ENCODE data around the gene SLCO4C1.

The SLCO4C1 gene

DNA sequence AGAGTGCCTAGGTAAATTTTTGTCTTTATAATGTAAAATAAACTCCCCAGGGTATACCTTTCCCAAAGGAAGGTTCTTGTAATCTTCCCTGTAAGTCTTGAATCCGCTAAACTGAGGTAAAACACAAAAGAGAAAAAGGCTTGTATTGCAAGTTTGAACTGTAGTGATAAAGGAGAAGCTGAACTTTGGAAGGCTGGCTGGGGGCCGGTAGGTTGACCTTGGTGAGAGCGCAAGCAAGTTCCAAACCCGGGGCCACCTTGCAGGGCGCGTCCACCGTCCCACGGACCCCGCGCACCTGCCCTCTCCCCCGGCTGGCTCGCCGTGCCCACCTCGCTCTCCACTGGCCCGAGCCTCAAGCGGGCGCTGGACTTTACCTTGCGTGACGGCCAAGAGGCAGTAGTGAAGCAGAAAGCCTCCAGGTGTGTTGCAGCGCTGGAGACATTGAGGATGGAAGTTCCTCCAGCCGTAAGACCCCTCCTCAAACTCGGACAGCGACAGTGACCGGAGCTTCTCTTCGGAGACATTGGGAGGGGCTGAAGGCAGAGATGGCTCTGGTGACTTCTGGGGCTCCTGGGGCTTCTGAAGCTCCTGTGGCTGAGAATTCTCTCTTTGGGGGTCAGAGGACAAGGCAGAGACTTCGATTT, 428 bp downstream of the SLCO4C1 start:
- Histone ChIP-seq H3K27me3 (ENCODE audit: control insufficient read depth, insufficient read depth, low read length) (peaks cover 13% of the 10 kb centered on the region), H3K4me2 (ENCODE audit: low read length) (peak overlapping the region; percentile 98), H3K9me3 (replicated peaks; ENCODE audit: low read length) (no peaks in the 10 kb centered on the region), H3K9ac (ENCODE audit: low read depth, low read length) (peak overlapping the region; percentile 14), H3K4me1 (ENCODE audit: control insufficient read depth, insufficient read depth, low read length) (peaks cover 7% of the 10 kb centered on the region), H3K4me3 (ENCODE audit: low read length) (peak overlapping the region; percentile 77), H3K36me3 (ENCODE audit: insufficient read depth, low read length) (no peaks in the 10 kb centered on the region)

DNA sequence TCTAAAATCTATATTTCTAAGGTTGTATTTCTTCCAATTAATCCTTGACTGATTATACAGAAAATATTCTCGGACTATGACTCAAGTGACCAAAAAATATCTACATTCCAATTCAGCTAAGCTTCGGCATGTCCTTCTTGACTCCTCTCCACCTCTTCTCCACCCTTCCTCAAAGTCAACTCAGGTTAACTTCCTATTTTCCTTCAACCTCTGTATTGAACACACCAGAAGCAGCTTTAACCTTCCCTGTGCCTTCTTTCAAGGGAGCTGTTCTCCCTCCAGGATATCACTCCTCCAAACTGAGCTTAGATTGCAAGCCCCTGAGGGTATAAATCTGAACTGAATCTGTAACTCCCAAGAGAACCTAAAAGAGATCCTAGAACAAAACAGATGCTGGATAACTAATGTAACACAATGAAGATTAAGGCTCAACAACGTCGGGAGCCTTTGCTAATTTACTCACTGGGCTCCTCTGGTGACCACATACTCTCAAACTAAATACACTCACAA, 1.1 kb downstream of the SLCO4C1 start:
- Histone ChIP-seq H3K9ac (ENCODE audit: low read depth, low read length) (no peak overlapping the region), H3K4me2 (ENCODE audit: low read length) (no peak overlapping the region), H3K27me3 (ENCODE audit: control insufficient read depth, insufficient read depth, low read length) (peaks cover 13% of the 10 kb centered on the region), H3K4me1 (ENCODE audit: control insufficient read depth, insufficient read depth, low read length) (peaks cover 7% of the 10 kb centered on the region), H3K36me3 (ENCODE audit: insufficient read depth, low read length) (no peaks in the 10 kb centered on the region), H3K4me3 (ENCODE audit: low read length) (no peak overlapping the region), H3K9me3 (replicated peaks; ENCODE audit: low read length) (no peaks in the 10 kb centered on the region)

DNA sequence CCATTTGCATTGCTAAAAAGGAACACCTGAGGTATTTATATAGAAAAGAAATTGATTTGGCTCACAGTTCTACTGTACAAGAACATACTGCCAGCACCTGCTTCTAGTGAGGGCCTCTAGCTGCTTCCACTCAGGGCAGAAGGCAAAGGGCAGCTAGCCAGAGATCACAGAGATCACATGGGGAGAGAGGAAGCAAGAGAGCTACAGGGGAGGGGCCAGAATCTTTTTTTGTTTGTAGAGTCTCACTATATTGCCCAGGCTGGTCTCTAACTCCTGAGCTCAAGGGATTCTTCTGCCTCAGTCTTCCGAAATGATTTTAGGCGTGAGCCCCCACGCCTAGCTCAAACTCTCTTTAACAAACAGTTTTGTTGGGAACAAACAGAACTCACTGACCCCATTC, 6.1 kb downstream of the SLCO4C1 start:
- H3K4me1 ChIP-seq (ENCODE audit: control insufficient read depth, insufficient read depth, low read length): no peaks in the 10 kb centered on the region
- H3K9me3 ChIP-seq (replicated peaks; ENCODE audit: low read length): no peaks in the 10 kb centered on the region
- H3K4me2 ChIP-seq (ENCODE audit: low read length): no peak overlapping the region
- no peaks in the 10 kb centered on the region for H3K36me3 ChIP-seq (ENCODE audit: insufficient read depth, low read length)
- no peak overlapping the region for H3K9ac ChIP-seq (ENCODE audit: low read depth, low read length)
- H3K27me3 ChIP-seq (ENCODE audit: control insufficient read depth, insufficient read depth, low read length): peaks cover 2% of the 10 kb centered on the region
- H3K4me3 ChIP-seq (ENCODE audit: low read length): no peak overlapping the region

DNA sequence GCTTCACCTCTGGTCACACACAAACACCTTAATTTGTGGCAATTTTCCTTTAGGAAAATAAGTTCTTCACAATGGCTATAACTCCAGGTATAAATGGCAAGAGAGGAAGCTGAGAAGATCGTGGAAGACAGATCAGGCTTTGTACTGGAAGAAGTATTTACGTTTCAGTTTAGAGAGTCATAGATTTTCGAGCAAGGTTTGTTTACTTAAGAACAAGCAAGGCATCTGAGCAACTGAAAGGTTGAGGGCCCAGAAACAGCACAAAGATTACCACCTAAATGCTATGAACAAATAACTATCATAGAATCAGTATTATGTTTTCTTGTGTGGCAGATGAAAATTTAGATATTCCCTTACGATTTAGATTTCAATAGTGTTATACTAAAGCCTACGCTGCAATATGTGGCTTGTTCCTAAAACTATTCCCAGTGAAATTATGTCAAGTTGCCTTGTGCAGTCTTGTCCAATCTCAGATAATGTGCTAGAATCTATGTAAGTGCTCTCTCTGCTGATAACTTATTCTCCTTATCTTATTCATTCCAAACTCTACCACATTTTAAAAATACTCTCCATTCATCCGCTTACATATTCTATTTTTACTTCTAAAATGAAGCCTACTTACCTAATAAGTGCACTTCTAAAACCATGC, 6.7 kb downstream of the SLCO4C1 start:
- H3K27me3 ChIP-seq (ENCODE audit: control insufficient read depth, insufficient read depth, low read length): no peaks in the 10 kb centered on the region

DNA sequence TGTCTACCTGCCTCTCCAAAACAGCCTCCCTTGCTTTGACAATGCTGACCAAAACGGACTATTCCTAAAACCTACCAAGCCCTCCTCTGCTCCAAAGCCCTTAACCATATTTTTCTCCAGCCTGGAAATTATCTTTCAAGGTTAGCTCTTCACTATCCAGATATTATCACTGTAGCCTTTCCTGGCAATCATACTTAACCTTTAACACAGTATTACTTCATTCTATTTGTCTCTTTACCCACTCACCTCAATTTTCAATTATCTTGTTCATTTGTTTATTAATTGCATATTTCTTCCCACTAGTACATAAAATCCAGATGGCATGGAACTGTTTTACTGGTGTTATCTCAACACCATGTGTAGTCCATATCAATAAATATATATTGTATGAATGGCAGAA, 7.5 kb downstream of the SLCO4C1 start:
- no peaks in the 10 kb centered on the region for H3K27me3 ChIP-seq (ENCODE audit: control insufficient read depth, insufficient read depth, low read length)
- no peaks in the 10 kb centered on the region for H3K9me3 ChIP-seq (replicated peaks; ENCODE audit: low read length)
- no peaks in the 10 kb centered on the region for H3K4me1 ChIP-seq (ENCODE audit: control insufficient read depth, insufficient read depth, low read length)
- no peak overlapping the region for H3K4me2 ChIP-seq (ENCODE audit: low read length)
- H3K4me3 ChIP-seq (ENCODE audit: low read length): no peak overlapping the region
- H3K36me3 ChIP-seq (ENCODE audit: insufficient read depth, low read length): no peaks in the 10 kb centered on the region
- no peak overlapping the region for H3K9ac ChIP-seq (ENCODE audit: low read depth, low read length)

More for the DNA sequence above, 6.7 kb downstream of the SLCO4C1 start:
- Histone ChIP-seq H3K36me3 (ENCODE audit: insufficient read depth, low read length) (no peaks in the 10 kb centered on the region), H3K4me3 (ENCODE audit: low read length) (no peak overlapping the region), H3K4me2 (ENCODE audit: low read length) (no peak overlapping the region), H3K9ac (ENCODE audit: low read depth, low read length) (no peak overlapping the region), H3K4me1 (ENCODE audit: control insufficient read depth, insufficient read depth, low read length) (no peaks in the 10 kb centered on the region), H3K9me3 (replicated peaks; ENCODE audit: low read length) (no peaks in the 10 kb centered on the region)

DNA sequence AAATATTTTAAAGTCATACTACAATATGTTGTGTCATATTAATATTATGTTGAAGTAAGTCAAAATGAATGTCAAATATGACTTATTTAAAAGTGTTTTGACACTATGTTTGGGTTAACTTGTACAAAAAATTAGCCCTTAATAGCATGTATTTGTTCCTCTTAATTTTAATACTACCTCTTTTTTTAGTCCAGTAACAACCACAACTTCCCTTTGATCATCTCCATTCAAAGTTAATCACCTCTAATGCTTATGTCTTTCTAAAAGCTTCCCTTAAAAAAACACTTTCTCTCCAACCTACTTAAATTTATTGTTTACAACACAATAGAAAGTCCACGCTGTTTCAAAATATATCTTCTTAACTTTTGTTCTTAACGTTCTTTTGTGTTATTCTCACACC, 9.6 kb downstream of the SLCO4C1 start:
- Histone ChIP-seq H3K36me3 (ENCODE audit: insufficient read depth, low read length) (no peaks in the 10 kb centered on the region), H3K27me3 (ENCODE audit: control insufficient read depth, insufficient read depth, low read length) (no peaks in the 10 kb centered on the region), H3K4me3 (ENCODE audit: low read length) (no peak overlapping the region), H3K9ac (ENCODE audit: low read depth, low read length) (no peak overlapping the region), H3K9me3 (replicated peaks; ENCODE audit: low read length) (no peaks in the 10 kb centered on the region), H3K4me1 (ENCODE audit: control insufficient read depth, insufficient read depth, low read length) (no peaks in the 10 kb centered on the region), H3K4me2 (ENCODE audit: low read length) (no peak overlapping the region)

DNA sequence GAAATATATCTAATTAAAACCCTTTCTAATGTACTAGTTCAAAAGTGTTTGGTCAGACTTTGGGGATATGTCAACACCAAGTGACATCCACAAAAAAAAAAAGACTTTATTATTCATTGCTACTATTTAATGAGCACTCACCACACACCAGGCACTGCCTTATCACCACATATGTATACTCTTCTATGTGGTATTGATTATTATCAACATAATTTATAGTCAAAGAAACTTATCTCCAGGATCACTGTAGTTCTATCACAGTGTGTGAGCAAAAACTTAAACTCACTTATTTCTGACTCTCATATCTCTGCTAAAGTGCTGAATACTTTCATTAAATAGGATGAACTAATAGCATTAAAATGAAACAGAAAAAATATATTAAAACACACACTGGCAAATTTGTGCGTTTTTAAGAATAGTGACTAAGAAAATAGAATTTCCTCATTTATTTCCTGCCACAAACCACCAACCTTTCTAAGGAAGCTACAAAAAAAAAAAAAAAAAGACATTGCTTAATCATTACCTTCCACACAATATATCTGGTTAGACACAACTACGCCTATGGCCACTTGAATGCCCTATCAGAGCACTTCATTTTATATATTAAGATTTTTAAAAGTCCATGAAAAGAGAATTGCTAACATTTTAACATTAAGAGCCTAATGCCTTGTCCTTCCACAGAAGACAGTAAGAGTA, 12.8 kb downstream of the SLCO4C1 start:
- H3K4me2 ChIP-seq (ENCODE audit: low read length): no peak overlapping the region
- H3K27me3 ChIP-seq (ENCODE audit: control insufficient read depth, insufficient read depth, low read length): no peaks in the 10 kb centered on the region
- no peaks in the 10 kb centered on the region for H3K36me3 ChIP-seq (ENCODE audit: insufficient read depth, low read length)
- no peaks in the 10 kb centered on the region for H3K4me1 ChIP-seq (ENCODE audit: control insufficient read depth, insufficient read depth, low read length)
- no peaks in the 10 kb centered on the region for H3K9me3 ChIP-seq (replicated peaks; ENCODE audit: low read length)
- no peak overlapping the region for H3K4me3 ChIP-seq (ENCODE audit: low read length)
- H3K9ac ChIP-seq (ENCODE audit: low read depth, low read length): no peak overlapping the region

DNA sequence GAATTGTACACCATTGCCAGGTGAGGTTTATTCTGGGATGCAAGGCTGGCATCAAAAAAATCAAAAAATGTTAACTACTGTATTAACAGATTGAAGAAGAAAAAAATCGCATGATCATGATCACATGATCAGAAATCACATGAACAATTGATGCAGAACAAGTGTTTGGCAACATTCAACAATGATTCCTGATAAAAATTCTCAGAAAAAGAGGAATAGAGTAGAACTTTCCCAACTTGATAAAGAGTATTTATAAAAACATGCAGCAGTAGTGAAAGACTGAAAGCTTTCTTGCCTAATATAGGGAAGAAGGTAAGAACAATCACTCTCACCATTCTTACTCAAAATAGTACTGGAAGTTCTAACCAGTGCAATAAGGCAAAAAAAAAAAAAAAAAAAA, 16.4 kb downstream of the SLCO4C1 start:
- Histone ChIP-seq H3K4me2 (ENCODE audit: low read length) (no peak overlapping the region), H3K9me3 (replicated peaks; ENCODE audit: low read length) (no peaks in the 10 kb centered on the region), H3K36me3 (ENCODE audit: insufficient read depth, low read length) (no peaks in the 10 kb centered on the region), H3K9ac (ENCODE audit: low read depth, low read length) (no peak overlapping the region), H3K4me3 (ENCODE audit: low read length) (no peak overlapping the region), H3K4me1 (ENCODE audit: control insufficient read depth, insufficient read depth, low read length) (no peaks in the 10 kb centered on the region), H3K27me3 (ENCODE audit: control insufficient read depth, insufficient read depth, low read length) (no peaks in the 10 kb centered on the region)

DNA sequence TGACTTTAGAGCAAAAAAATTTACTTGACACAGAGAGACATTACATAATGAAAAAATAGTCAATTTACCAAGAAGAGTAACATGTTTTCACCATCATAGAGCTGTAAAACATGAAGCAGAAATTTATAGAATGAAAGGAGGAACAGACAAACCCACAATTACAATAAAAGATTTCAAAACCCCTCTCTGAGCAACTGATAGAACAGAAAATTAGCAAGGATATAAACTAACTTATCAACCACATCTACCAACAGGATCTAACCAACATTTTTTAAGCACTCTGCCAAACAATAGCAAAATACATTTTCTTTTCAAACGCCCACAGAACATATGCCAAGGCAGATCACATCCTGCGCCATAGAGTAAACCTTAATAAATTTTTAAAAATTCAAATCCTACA, 17.9 kb downstream of the SLCO4C1 start:
- Histone ChIP-seq H3K36me3 (ENCODE audit: insufficient read depth, low read length) (no peaks in the 10 kb centered on the region), H3K9me3 (replicated peaks; ENCODE audit: low read length) (no peaks in the 10 kb centered on the region), H3K27me3 (ENCODE audit: control insufficient read depth, insufficient read depth, low read length) (no peaks in the 10 kb centered on the region), H3K9ac (ENCODE audit: low read depth, low read length) (no peak overlapping the region), H3K4me2 (ENCODE audit: low read length) (no peak overlapping the region), H3K4me1 (ENCODE audit: control insufficient read depth, insufficient read depth, low read length) (no peaks in the 10 kb centered on the region), H3K4me3 (ENCODE audit: low read length) (no peak overlapping the region)

DNA sequence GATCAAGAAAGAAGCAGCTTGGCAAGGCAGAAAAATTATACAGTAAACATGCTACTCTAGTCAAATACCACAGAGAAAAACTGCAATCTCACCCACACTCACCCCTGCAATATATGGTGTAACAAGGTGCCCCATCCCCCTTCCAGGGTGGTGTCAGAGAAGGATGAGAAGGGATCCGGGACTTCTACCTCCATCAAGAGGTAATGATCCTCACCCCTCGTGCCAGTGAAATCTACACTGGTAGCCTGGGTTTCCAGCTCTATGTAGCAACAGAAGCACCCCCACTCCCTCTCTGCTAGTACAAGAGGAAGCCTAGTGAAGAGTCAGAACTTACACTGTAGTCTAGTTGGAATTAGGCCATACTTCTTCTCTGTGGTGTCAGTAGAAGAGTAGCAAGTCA, 18.9 kb downstream of the SLCO4C1 start:
- Histone ChIP-seq H3K4me3 (ENCODE audit: low read length) (no peak overlapping the region), H3K4me2 (ENCODE audit: low read length) (no peak overlapping the region), H3K4me1 (ENCODE audit: control insufficient read depth, insufficient read depth, low read length) (no peaks in the 10 kb centered on the region)

DNA sequence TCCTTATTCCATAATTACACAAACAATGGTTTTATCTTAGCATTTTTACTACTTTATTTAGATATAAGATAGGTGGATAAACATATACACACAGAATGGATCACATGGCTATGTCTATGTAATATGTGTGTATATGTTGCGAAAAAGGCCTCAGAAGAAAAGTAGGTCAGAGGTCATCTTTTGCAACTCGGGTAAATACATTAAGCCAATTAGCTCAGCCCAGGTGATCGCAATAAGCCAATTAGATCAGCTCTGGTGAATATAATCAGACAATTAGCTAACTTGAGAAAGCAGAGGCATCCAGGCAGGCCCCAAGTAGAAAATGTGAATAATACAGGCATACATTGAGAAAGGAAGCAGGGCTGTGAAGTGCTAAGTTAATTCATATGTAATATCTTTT, 24.3 kb downstream of the SLCO4C1 start:
- H3K27me3 ChIP-seq (ENCODE audit: control insufficient read depth, insufficient read depth, low read length): no peaks in the 10 kb centered on the region
- H3K4me3 ChIP-seq (ENCODE audit: low read length): no peak overlapping the region
- no peak overlapping the region for H3K9ac ChIP-seq (ENCODE audit: low read depth, low read length)

More for the DNA sequence above, 18.9 kb downstream of the SLCO4C1 start:
- Histone ChIP-seq H3K27me3 (ENCODE audit: control insufficient read depth, insufficient read depth, low read length) (no peaks in the 10 kb centered on the region), H3K9me3 (replicated peaks; ENCODE audit: low read length) (no peaks in the 10 kb centered on the region), H3K9ac (ENCODE audit: low read depth, low read length) (no peak overlapping the region), H3K36me3 (ENCODE audit: insufficient read depth, low read length) (no peaks in the 10 kb centered on the region)

More for the DNA sequence above, 24.3 kb downstream of the SLCO4C1 start:
- no peaks in the 10 kb centered on the region for H3K9me3 ChIP-seq (replicated peaks; ENCODE audit: low read length)
- no peaks in the 10 kb centered on the region for H3K36me3 ChIP-seq (ENCODE audit: insufficient read depth, low read length)
- H3K4me2 ChIP-seq (ENCODE audit: low read length): no peak overlapping the region
- no peaks in the 10 kb centered on the region for H3K4me1 ChIP-seq (ENCODE audit: control insufficient read depth, insufficient read depth, low read length)
